B cell (primary cell): ENCODE measurements around the gene SLC52A1. TPM values are rescaled to one million over a fixed set of nuclear protein-coding genes. Genes with fewer than 3 reads are reported as not detected.

Source experiments
- ATAC-seq: fragments of 200-7000 bp; cut with Tn5 transposase; one replicate; pipeline ENCODE4 v1.10.0; 2021; ENCODE audit warnings: low read depth, mild to moderate bottlenecking, moderate number of reproducible peaks, moderate library complexity
- CTCF ChIA-PET: fragments of 350-600 bp; sonication (Branson Sonifier 250); formaldehyde crosslinking; loops from one replicate; lab custom pipeline; 2021; ENCODE audit warnings: antibody characterized with exemption, inconsistent platforms; lab: Charles Lee
- POLR2A ChIA-PET: fragments of 350-600 bp; sonication (Branson Sonifier 250); formaldehyde crosslinking; loops from one replicate; lab custom pipeline; 2021; ENCODE audit warnings: antibody characterized with exemption; lab: Charles Lee
- DNase-seq: peaks from one replicate; pipeline ENCODE4 v3.0.0; 2013
- H2AFZ ChIP-seq: 2 replicates; pipeline ENCODE4 v1.6.1; 2012; ENCODE audit warnings: mild to moderate bottlenecking, low read depth, low read length; ENCODE audit not compliant: insufficient read depth, poor library complexity, severe bottlenecking
- H3K27ac ChIP-seq, 2 donors: 1 replicate in 1 of 2; 2 replicates in 1 of 2; pipeline ENCODE4 v1.5.1; 2012 to 2013; ENCODE audit warnings: low read length in 2 of 2, mild to moderate bottlenecking in 2 of 2, moderate library complexity in 1 of 2
- H3K27me3 ChIP-seq, 4 experiments: fragments of 200-600 bp in 1 of 4; sonication (generic) in 1 of 4; replicated peaks in 1 of 4; 1 replicate in 2 of 4; 2 replicates in 2 of 4; pipeline versions ENCODE4 v1.6.1 to v1.7.0; 2013 to 2016; ENCODE audit warnings: low read length in 3 of 4, mild to moderate bottlenecking in 2 of 4, mixed read lengths in 1 of 4, moderate library complexity in 1 of 4; ENCODE audit not compliant: insufficient read depth in 4 of 4, control insufficient read depth in 3 of 4; ENCODE audit errors: control extremely low read depth in 1 of 4
- H3K36me3 ChIP-seq, 2 experiments: replicated peaks in 1 of 2; 1 replicate in 1 of 2; 2 replicates in 1 of 2; pipeline versions ENCODE4 v1.6.1 to v1.7.1; 2013; ENCODE audit warnings: low read length in 1 of 2; ENCODE audit not compliant: insufficient read depth in 2 of 2, control insufficient read depth in 1 of 2; ENCODE audit errors: control extremely low read depth in 1 of 2, extremely low read depth in 1 of 2
- H3K4me1 ChIP-seq, 2 donors: fragments of 200-600 bp in 1 of 2; sonication (generic) in 1 of 2; 1 replicate in 1 of 2; 2 replicates in 1 of 2; pipeline versions ENCODE4 v1.5.1 to v1.6.1; 2013 to 2017; ENCODE audit warnings: low read length in 2 of 2; ENCODE audit not compliant: control insufficient read depth in 2 of 2, insufficient read depth in 2 of 2
- H3K4me2 ChIP-seq: replicated peaks from 2 replicates; pipeline ENCODE3; 2012; ENCODE audit warnings: mild to moderate bottlenecking, low read depth, low read length; ENCODE audit not compliant: poor library complexity, severe bottlenecking
- H3K4me3 ChIP-seq, 5 experiments: fragments of 200-600 bp in 1 of 5; sonication (generic) in 1 of 5; 1 replicate in 3 of 5; 2 replicates in 2 of 5; pipeline versions ENCODE4 v1.5.1 to v1.7.0; 2011 to 2016; ENCODE audit warnings: low read length in 4 of 5, mild to moderate bottlenecking in 4 of 5, low read depth in 2 of 5, control low read depth in 1 of 5, moderate library complexity in 1 of 5; ENCODE audit not compliant: insufficient read depth in 1 of 5; ENCODE audit errors: control extremely low read depth in 1 of 5, extremely low read depth in 1 of 5
- H3K79me2 ChIP-seq: fragments of 200-600 bp; sonication (generic); one replicate; pipeline ENCODE4 v1.6.0; 2016; ENCODE audit warnings: low read length; ENCODE audit not compliant: control insufficient read depth, insufficient read depth
- H3K9ac ChIP-seq: fragments of 200-600 bp; sonication (generic); 2 replicates; pipeline ENCODE4 v1.6.1; 2017; ENCODE audit warnings: mild to moderate bottlenecking, low read length, moderate library complexity
- H3K9me3 ChIP-seq, 3 donors: one replicate each; pipeline versions ENCODE4 v1.6.1 to v1.7.1; 2013; ENCODE audit warnings: low read length in 2 of 3; ENCODE audit not compliant: control insufficient read depth in 2 of 3, insufficient read depth in 1 of 3; ENCODE audit errors: control extremely low read depth in 1 of 3
- H4K20me1 ChIP-seq: 2 replicates; pipeline ENCODE4 v1.6.0; 2012; ENCODE audit warnings: mild to moderate bottlenecking, low read length; ENCODE audit not compliant: insufficient read depth, control insufficient read depth, poor library complexity, severe bottlenecking
- H3K27ac Mint-ChIP-seq: one replicate; pipeline ENCODE4 v1.8.0; 2021; ENCODE audit warnings: mixed read lengths
- H3K27me3 Mint-ChIP-seq: one replicate; pipeline ENCODE4 v1.8.0; 2021; ENCODE audit warnings: mixed read lengths
- H3K4me1 Mint-ChIP-seq: one replicate; pipeline ENCODE4 v1.8.0; 2021; ENCODE audit warnings: mixed read lengths
- H3K4me3 Mint-ChIP-seq: one replicate; pipeline ENCODE4 v1.8.0; 2021; ENCODE audit warnings: mixed read lengths
- H3K9me3 Mint-ChIP-seq: one replicate; pipeline ENCODE4 v1.8.0; 2022; ENCODE audit warnings: mixed read lengths; ENCODE audit not compliant: insufficient read depth
- EZH2 ChIP-seq: IDR thresholded peaks from 2 replicates; pipeline ENCODE4 v1.6.1; 2012; ENCODE audit warnings: borderline replicate concordance, low read depth, mild to moderate bottlenecking, moderate library complexity, low read length; ENCODE audit not compliant: insufficient read depth, poor library complexity, severe bottlenecking
- WGBS: methylation state at CpG from one replicate; pipeline ENCODE4 v1.1.5; 2013; ENCODE audit warnings: missing lambda C conversion rate; ENCODE audit not compliant: insufficient coverage; 5-methylcytosine and 5-hydroxymethylcytosine counted together
- intact Hi-C: fragments of 100-400 bp; cut with micrococcal nuclease; formaldehyde crosslinking; loops from one replicate; pipeline ENCODE4 v1.10.0; 2022
- polyA plus RNA-seq: library from polyadenylated mRNA; depleted of rRNA; stranded (reverse); fragments of >200 nt; gene quantifications from 2 replicates; pipeline ENCODE4 v1.2.3, GENCODE V29; 2012
- total RNA-seq, 2 donors: library from RNA; stranded (reverse); fragments of 120-200 nt in 1 of 2; gene quantifications; 1 replicate in 1 of 2; 2 replicates in 1 of 2; pipeline versions ENCODE4 v1.2.3 to v1.2.4, GENCODE V29; 2013 to 2022
- TF ChIP-seq, protein P1 (sequence below): fragments of 200-600 bp; IDR thresholded peaks from one replicate; pipeline ENCODE4 v1.8.0; 2022; ENCODE audit warnings: antibody characterized with exemption, mild to moderate bottlenecking

Gene SLC52A1
- total and polyA plus RNA-seq, 2 donors (not counting 1 experiment from before 2014, with no cell fraction given): not detected

GRCh38 chr17:5047446-5047845 lies 12.2 kb upstream of the SLC52A1 start:
- peaks cover 0 to 3% (median 0%) of the 10 kb centered on the region in 3 donors for H3K9me3 ChIP-seq
- H3K4me1 ChIP-seq: peaks cover 13 to 29% of the 10 kb centered on the region in 2 donors
- peak overlapping the region; percentile 15 for H3K4me2 ChIP-seq
- H3K4me3 ChIP-seq: no peak overlapping the region
- Mint-ChIP-seq H3K4me1 (peaks cover 30% of the 10 kb centered on the region), H3K9me3 (no peaks in the 10 kb centered on the region), H3K27ac (peak overlapping the region; percentile 84), H3K4me3 (peak overlapping the region; percentile 8), H3K27me3 (no peaks in the 10 kb centered on the region)
- no peaks in the 10 kb centered on the region for H3K36me3 ChIP-seq
- intact Hi-C loops: no loop called here
- no peaks in the 10 kb centered on the region for H4K20me1 ChIP-seq
- no peak overlapping the region for H3K27ac ChIP-seq
- H3K79me2 ChIP-seq: no peaks in the 10 kb centered on the region
- H3K27me3 ChIP-seq: peaks cover 0 to 8% (median 0%) of the 10 kb centered on the region in 4 experiments
- H2AFZ ChIP-seq: no peak overlapping the region
- ATAC-seq: no peak
- no peak for DNase-seq
- POLR2A ChIA-PET: interaction anchor here (0.8 kb wide), 1 partner anchor 12 kb away, joined by 3 read pairs; the partner anchor contains the start of gene SLC52A1
- CTCF ChIA-PET: interaction anchor here (2.3 to 6.9 kb wide), 3 partner anchors 11 to 16 kb away, joined by 6 to 30 read pairs (median 14); no protein-coding TSS in a partner anchor
- TF ChIP-seq, protein P1, sequence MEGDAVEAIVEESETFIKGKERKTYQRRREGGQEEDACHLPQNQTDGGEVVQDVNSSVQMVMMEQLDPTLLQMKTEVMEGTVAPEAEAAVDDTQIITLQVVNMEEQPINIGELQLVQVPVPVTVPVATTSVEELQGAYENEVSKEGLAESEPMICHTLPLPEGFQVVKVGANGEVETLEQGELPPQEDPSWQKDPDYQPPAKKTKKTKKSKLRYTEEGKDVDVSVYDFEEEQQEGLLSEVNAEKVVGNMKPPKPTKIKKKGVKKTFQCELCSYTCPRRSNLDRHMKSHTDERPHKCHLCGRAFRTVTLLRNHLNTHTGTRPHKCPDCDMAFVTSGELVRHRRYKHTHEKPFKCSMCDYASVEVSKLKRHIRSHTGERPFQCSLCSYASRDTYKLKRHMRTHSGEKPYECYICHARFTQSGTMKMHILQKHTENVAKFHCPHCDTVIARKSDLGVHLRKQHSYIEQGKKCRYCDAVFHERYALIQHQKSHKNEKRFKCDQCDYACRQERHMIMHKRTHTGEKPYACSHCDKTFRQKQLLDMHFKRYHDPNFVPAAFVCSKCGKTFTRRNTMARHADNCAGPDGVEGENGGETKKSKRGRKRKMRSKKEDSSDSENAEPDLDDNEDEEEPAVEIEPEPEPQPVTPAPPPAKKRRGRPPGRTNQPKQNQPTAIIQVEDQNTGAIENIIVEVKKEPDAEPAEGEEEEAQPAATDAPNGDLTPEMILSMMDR: no peak
- TF ChIP-seq EZH2: no peak
- no peak overlapping the region for H3K9ac ChIP-seq
- no CpG with 5 or more reads among the region's 2 CpGs for WGBS

- H3K9me3 ChIP-seq: peaks cover 0 to 6% (median 0%) of the 10 kb centered on the region in 3 donors
- no peak for DNase-seq
- no peak overlapping the region for H3K27ac ChIP-seq
- peaks cover 30% of the 10 kb centered on the region for H3K4me1 Mint-ChIP-seq
- POLR2A ChIA-PET: interaction anchor here (0.7 to 0.8 kb wide), 2 partner anchors 9 to 45 kb away, joined by 3 to 4 read pairs; no protein-coding TSS in a partner anchor
- WGBS: 100% methylated on average over 2 of the region's 6 CpGs
- H3K27me3 Mint-ChIP-seq: no peaks in the 10 kb centered on the region
- H3K36me3 ChIP-seq: no peaks in the 10 kb centered on the region
- CTCF ChIA-PET: interaction anchor here (0.6 to 6.9 kb wide), 8 partner anchors 9 to 136 kb away, joined by 3 to 30 read pairs (median 4); partner anchors contain the start of gene ZFP3
- no peak for ATAC-seq
- H3K9me3 Mint-ChIP-seq: no peaks in the 10 kb centered on the region
- H3K4me3 Mint-ChIP-seq: no peak overlapping the region
- H3K4me2 ChIP-seq: no peak overlapping the region
- no peaks in the 10 kb centered on the region for H3K79me2 ChIP-seq
- H3K9ac ChIP-seq: no peak overlapping the region
- peaks cover 13 to 31% of the 10 kb centered on the region in 2 donors for H3K4me1 ChIP-seq
- no peak overlapping the region for H3K4me3 ChIP-seq
- H3K27me3 ChIP-seq: peaks cover 0 to 8% (median 0%) of the 10 kb centered on the region in 4 experiments
- no peak overlapping the region for H3K27ac Mint-ChIP-seq
- H2AFZ ChIP-seq: no peak overlapping the region
- H4K20me1 ChIP-seq: no peaks in the 10 kb centered on the region
- no peak for TF ChIP-seq EZH2
- TF ChIP-seq, protein P1: no peak
- intact Hi-C loops: no loop called here
Measured at GRCh38 chr17:5045496-5045895, 10.3 kb upstream of the SLC52A1 start.
